C4-2B (cell line): ENCODE results near the gene HOXD3.

Experiments used
- CTCF ChIP-seq: fragments of 450-650 bp; conservative IDR thresholded peaks from 2 replicates; pipeline ENCODE4 v1.5.1; 2017; ENCODE audit warnings: mild to moderate bottlenecking
- ZFX ChIP-seq: fragments of 450-650 bp; IDR thresholded peaks from 2 replicates; pipeline ENCODE4 v1.6.1; 2017

- TF ChIP-seq CTCF = no peak
- no peak for TF ChIP-seq ZFX
These were observed 28.9 kb downstream of the HOXD3 start for GRCh38 chr2:176186024-176186423.
